HG03565 (cell line): Measurements from ENCODE around the gene PTK7.

ENCODE experiments used
- ATAC-seq: cut with Tn5 transposase; IDR thresholded peaks from one replicate; pipeline ENCODE4 v1.9.1; 2021; ENCODE audit warnings: mild to moderate bottlenecking, moderate library complexity; ENCODE audit not compliant: unreplicated experiment

Gene PTK7

GRCh38 chr6:43200541-43200940, 124.4 kb downstream of the PTK7 start:
- ATAC-seq = no peak

GRCh38 chr6:43202451-43202850, 126.3 kb downstream of the PTK7 start:
- no peak for ATAC-seq

DNA sequence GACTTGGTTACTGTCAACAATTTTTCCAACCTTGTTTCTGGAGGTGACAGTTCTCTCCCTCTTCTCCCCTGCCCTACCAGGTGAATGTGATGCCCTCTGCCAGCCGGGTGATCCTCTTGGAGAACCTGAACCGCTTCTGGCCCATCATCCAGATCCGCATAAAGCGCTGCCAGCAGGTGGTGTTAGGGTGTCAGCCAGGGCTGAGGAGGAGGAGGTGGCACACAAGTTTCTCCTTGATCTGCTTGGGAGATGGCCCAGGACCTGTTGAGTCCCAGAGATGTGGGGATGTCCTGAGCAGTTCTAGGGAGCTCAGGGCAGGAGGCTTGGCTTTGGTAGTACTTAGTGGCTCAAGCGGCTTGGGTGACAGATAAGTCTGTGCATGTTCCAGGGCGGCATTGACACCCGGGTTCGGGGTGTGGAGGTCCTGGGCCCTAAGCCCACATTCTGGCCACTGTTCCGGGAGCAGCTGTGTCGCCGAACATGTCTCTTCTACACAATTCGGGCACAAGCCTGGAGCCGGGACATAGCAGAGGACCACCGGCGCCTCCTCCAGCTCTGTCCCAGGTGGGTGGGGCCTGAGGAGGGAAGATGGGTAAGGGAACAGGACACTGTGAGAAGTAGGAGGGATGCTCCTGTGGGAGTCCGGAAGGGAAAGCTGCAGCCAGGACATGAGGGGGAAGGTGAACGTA, 127.1 kb downstream of the PTK7 start:
- ATAC-seq = no peak

- no peak for ATAC-seq
Measured at GRCh38 chr6:43203718-43204095, 127.6 kb downstream of the PTK7 start.

DNA sequence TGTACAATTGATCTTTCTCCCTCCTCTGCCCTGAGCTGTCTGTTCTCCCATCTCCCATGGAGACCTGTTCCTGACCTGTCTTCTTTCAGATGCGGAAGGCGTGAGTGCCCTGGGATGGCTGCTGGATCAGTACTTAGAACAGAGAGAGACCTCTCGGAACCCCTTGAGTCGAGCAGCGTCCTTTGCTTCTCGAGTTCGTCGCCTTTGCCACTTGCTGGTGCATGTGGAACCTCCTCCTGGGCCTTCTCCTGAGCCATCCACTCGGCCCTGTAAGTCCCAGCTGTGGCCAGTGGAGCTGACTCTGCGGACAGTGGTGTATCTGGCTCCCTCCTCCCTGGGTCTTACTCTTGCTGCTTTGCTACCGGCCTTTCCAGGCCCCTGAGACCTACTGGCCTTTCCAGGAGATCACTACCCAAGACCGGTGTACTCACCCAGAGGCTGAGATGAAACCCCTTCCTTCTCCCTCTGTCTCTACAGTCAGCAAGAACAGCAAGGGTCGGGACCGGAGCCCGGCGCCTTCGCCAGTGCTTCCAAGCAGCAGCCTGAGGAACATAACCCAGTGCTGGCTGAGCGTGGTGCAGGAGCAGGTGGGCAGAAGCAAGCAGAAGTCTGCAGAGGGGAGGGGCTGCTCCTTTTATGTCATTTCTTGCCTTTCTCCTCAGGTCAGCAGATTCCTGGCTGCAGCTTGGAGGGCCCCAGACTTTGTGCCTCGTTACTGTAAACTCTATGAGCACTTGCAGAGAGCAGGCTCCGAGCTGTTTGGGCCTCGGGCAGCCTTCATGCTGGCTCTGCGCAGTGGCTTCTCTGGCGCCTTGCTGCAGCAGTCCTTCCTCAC, 128.4 kb downstream of the PTK7 start:
- ATAC-seq = no peak

- ATAC-seq = no peak
Measured at GRCh38 chr6:43205849-43206248, 129.7 kb downstream of the PTK7 start.

- no peak for ATAC-seq
Measured at GRCh38 chr6:43207286-43207685, 131.2 kb downstream of the PTK7 start.
